Measurements from ENCODE around the gene CTH.
"Not testable (repeated sequence)": the region's sequence is repeated elsewhere in the genome, so short reads cannot be mapped to it uniquely, and the experiment has no call there.

The CTH gene

DNA sequence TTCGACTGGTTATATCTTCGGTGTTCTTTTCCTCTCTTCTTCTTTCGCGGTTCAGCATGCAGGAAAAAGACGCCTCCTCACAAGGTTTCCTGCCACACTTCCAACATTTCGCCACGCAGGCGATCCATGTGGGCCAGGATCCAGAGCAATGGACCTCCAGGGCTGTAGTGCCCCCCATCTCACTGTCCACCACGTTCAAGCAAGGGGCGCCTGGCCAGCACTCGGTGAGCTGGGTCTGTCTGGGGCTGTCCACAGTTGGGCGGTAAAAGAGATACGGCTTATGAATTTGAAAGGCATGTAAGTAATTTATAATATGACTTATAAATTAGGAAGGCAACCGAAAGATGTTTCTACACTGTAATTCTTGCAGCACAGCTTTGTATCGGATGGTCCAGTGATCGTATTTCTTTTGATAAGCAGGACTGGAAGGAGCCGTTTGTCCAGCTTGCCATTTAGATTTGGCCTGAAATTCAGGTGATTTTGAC, 334 bp downstream of the CTH start:
- Histone ChIP-seq H3K9me3 (no peaks in the 10 kb centered on the region), H3K4me3 (ENCODE audit: low read depth in 1 of 2, low read length in 1 of 2) (peak overlapping the region; percentile 65 to 74), H3K27ac (peak overlapping the region; percentile 85), H3K27me3 (peaks cover 19% of the 10 kb centered on the region), H3K4me1 (ENCODE audit: control insufficient read depth in 1 of 2, insufficient read depth in 1 of 2, low read depth in 1 of 2, low read length in 1 of 2) (peaks cover 13 to 15% of the 10 kb centered on the region in 2 experiments), H3K36me3 (no peaks in the 10 kb centered on the region)
- TF ChIP-seq, protein P1, sequence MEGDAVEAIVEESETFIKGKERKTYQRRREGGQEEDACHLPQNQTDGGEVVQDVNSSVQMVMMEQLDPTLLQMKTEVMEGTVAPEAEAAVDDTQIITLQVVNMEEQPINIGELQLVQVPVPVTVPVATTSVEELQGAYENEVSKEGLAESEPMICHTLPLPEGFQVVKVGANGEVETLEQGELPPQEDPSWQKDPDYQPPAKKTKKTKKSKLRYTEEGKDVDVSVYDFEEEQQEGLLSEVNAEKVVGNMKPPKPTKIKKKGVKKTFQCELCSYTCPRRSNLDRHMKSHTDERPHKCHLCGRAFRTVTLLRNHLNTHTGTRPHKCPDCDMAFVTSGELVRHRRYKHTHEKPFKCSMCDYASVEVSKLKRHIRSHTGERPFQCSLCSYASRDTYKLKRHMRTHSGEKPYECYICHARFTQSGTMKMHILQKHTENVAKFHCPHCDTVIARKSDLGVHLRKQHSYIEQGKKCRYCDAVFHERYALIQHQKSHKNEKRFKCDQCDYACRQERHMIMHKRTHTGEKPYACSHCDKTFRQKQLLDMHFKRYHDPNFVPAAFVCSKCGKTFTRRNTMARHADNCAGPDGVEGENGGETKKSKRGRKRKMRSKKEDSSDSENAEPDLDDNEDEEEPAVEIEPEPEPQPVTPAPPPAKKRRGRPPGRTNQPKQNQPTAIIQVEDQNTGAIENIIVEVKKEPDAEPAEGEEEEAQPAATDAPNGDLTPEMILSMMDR (IDR thresholded peaks at IDR 0.05) = no peak

DNA sequence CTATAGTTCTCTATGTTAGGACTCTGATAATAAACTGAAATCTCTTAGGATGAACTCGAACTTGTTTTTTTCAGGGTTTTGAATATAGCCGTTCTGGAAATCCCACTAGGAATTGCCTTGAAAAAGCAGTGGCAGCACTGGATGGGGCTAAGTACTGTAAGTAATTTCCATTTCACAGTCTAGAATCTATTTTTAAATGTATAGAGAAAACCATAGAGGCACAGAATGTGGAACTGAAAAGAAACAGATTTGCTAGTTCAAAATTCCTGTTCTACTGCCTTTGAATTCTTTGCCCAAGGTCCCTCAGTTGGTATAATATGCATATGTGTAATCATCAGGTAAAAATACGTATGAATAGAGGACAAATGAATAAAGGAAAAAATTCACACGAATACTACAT, 4.8 kb downstream of the CTH start:
- no peak overlapping the region for H3K4me3 ChIP-seq (ENCODE audit: low read depth in 1 of 2, low read length in 1 of 2)
- no peaks in the 10 kb centered on the region for H3K9me3 ChIP-seq
- TF ChIP-seq, protein P1 (IDR thresholded peaks at IDR 0.05) = no peak
- peaks cover 19% of the 10 kb centered on the region for H3K27me3 ChIP-seq
- no peaks in the 10 kb centered on the region for H3K36me3 ChIP-seq
- H3K4me1 ChIP-seq (ENCODE audit: control insufficient read depth in 1 of 2, insufficient read depth in 1 of 2, low read depth in 1 of 2, low read length in 1 of 2) = peaks cover 7% of the 10 kb centered on the region in 2 experiments
- no peak overlapping the region for H3K27ac ChIP-seq

DNA sequence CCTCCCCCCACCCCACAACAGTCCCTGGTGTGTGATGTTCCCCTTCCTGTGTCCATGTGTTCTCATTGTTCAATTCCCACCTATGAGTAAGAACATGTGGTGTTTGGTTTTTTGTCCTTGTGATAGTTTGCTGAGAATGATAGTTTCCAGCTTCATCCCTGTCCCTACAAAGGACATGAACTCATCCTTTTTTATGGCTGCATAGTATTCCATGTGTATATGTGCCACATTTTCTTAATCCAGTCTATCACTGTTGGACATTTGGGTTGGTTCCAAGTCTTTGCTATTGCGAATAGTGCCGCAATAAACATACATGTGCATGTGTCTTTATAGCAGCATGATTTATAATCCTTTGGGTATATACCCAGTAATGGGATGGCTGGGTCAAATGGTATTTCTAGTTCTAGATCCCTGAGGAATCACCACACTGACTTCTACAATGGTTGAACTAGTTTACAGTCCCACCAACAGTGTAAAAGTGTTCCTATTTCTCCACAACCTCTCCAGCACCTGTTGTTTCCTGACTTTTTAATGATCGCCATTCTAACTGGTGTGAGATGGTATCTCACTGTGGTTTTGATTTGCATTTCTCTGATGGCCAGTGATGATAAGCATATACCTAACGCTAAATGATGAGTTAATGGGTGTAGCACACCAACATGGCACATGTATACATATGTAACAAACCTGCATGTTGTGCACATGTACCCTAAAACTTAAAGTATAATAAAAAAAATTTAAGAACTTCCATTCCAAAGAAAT, 8.1 kb downstream of the CTH start:
- H3K9me3 ChIP-seq; H3K4me1 ChIP-seq (ENCODE audit: control insufficient read depth in 1 of 2, insufficient read depth in 1 of 2, low read depth in 1 of 2, low read length in 1 of 2); H3K4me3 ChIP-seq (ENCODE audit: low read depth in 1 of 2, low read length in 1 of 2); H3K27ac ChIP-seq; H3K36me3 ChIP-seq; H3K27me3 ChIP-seq: not testable (repeated sequence)

DNA sequence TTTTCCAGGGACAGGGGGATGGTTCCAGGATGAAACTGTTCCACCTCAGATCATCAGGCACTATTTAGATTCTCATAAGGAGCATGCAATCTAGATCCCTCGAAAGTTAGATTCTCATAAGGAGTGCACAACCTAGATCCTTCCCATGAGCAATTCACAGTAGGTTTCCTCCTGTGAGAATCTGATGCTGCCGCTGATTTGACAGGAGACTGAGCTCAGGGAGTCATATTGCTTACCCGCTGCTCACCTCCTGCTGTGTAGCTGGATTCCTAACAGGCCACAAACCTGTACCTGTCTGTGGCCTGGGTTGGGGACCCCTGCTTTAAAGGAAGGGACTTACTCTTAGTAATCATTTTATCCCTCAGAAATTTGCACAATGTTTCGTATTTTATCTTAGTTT, 9.3 kb downstream of the CTH start:
- Histone ChIP-seq H3K9me3 (no peaks in the 10 kb centered on the region), H3K27ac (no peak overlapping the region), H3K4me3 (ENCODE audit: low read depth in 1 of 2, low read length in 1 of 2) (no peak overlapping the region), H3K4me1 (ENCODE audit: control insufficient read depth in 1 of 2, insufficient read depth in 1 of 2, low read depth in 1 of 2, low read length in 1 of 2) (no peaks in the 10 kb centered on the region), H3K36me3 (no peaks in the 10 kb centered on the region), H3K27me3 (no peaks in the 10 kb centered on the region)
- TF ChIP-seq, protein P1 (IDR thresholded peaks at IDR 0.05) = no peak

DNA sequence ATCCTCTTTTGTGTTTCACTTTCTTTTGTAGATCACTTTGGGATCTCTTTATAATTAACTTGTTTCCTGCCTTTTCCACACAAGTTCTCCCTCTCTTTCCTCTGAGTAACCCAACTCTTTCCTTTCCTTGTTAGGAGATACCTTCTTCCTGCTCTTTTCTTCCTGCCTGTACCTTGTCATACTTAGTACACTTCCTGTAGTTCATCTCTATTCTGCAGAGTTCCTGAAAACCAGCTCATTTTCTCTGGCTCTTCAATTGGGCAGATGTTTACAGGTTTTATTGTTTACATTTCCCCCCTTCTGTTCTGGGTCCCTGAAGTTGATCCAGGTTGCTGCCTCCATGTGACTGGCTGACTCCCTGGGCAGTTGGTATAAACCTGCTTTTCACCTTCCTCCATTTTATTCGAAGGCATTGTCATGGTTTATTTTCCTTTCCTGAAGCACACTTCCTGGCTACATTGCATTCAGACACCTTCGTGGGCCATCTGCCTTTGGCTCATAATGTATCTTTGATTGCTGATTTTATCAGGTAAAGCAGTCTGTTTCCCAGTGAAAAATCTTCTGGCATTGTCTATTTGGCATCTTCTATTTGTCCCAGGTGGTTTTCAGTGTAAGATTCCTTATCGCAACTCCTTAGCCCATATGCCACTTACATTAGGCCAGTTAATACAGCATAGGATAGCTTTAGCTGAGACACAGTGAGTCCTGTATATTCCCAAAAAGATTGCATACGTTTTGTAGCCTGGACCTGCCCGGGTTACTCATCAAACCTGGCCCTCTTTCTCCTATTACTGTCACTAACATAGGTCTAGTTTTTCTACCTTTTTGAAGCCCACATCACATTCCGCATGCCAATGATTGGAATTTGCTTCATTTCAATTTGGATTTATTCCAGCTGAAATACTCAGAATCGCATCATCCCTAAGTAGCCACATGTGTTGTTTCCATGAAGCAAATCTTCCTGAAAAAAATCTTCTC, 15.4 kb downstream of the CTH start:
- Histone ChIP-seq H3K4me3 (ENCODE audit: low read depth in 1 of 2, low read length in 1 of 2) (no peak overlapping the region), H3K4me1 (ENCODE audit: control insufficient read depth in 1 of 2, insufficient read depth in 1 of 2, low read depth in 1 of 2, low read length in 1 of 2) (no peaks in the 10 kb centered on the region), H3K36me3 (no peaks in the 10 kb centered on the region), H3K27me3 (no peaks in the 10 kb centered on the region), H3K27ac (no peak overlapping the region), H3K9me3 (no peaks in the 10 kb centered on the region)
- TF ChIP-seq, protein P1 (IDR thresholded peaks at IDR 0.05) = no peak

Measured in neutrophil (primary cell).